ENCODE measurements around the gene RPL39L.

DNA sequence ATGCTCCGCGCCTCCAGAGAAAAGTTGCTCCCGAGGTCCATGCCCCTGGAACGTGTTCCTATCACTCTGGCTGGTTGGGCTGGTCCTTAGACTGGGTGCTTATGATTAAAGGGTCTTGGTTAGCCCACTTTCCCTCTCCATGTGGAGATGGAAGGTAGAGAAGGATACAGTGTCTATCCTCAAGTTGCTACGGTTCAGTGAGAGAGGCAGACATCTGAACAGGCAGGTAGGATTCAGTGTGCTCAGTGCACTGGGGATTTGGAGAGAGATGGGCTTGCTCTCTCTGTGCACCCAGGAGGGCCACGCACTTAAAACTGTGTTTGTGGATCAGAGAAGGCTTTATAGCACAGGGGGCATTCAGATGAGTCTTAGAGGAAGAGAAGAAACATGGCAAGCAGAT lies 63.0 kb downstream of the RPL39L start:
- TF ChIP-seq MXI1 (IDR thresholded peaks at IDR 0.05; ENCODE audit: borderline replicate concordance, low read depth, low read length) (no peak), RFX5 (IDR thresholded peaks at IDR 0.05; ENCODE audit: low read depth, low read length) (no peak), POLR2A (IDR thresholded peaks at IDR 0.05; ENCODE audit: low read depth, low read length) (no peak), BHLHE40 (IDR thresholded peaks at IDR 0.05; ENCODE audit: low read depth, low read length) (no peak), SMC3 (IDR thresholded peaks at IDR 0.05; ENCODE audit: low read depth, low read length) (no peak), FOS (IDR thresholded peaks at IDR 0.05; ENCODE audit: low read depth, low read length) (no peak)
- TF ChIP-seq, protein P1, sequence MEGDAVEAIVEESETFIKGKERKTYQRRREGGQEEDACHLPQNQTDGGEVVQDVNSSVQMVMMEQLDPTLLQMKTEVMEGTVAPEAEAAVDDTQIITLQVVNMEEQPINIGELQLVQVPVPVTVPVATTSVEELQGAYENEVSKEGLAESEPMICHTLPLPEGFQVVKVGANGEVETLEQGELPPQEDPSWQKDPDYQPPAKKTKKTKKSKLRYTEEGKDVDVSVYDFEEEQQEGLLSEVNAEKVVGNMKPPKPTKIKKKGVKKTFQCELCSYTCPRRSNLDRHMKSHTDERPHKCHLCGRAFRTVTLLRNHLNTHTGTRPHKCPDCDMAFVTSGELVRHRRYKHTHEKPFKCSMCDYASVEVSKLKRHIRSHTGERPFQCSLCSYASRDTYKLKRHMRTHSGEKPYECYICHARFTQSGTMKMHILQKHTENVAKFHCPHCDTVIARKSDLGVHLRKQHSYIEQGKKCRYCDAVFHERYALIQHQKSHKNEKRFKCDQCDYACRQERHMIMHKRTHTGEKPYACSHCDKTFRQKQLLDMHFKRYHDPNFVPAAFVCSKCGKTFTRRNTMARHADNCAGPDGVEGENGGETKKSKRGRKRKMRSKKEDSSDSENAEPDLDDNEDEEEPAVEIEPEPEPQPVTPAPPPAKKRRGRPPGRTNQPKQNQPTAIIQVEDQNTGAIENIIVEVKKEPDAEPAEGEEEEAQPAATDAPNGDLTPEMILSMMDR (conservative IDR thresholded peaks at IDR 0.05; ENCODE audit: low read depth, low read length), result no peak
- TF ChIP-seq, protein P2, sequence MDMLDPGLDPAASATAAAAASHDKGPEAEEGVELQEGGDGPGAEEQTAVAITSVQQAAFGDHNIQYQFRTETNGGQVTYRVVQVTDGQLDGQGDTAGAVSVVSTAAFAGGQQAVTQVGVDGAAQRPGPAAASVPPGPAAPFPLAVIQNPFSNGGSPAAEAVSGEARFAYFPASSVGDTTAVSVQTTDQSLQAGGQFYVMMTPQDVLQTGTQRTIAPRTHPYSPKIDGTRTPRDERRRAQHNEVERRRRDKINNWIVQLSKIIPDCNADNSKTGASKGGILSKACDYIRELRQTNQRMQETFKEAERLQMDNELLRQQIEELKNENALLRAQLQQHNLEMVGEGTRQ (IDR thresholded peaks at IDR 0.05; ENCODE audit: low read depth, low read length), result no peak
- TF ChIP-seq, protein P3, sequence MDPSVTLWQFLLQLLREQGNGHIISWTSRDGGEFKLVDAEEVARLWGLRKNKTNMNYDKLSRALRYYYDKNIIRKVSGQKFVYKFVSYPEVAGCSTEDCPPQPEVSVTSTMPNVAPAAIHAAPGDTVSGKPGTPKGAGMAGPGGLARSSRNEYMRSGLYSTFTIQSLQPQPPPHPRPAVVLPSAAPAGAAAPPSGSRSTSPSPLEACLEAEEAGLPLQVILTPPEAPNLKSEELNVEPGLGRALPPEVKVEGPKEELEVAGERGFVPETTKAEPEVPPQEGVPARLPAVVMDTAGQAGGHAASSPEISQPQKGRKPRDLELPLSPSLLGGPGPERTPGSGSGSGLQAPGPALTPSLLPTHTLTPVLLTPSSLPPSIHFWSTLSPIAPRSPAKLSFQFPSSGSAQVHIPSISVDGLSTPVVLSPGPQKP (IDR thresholded peaks at IDR 0.05; ENCODE audit: borderline replicate concordance, low read depth, low read length), result no peak

Measured in IMR-90 (cell line).